HG03135 (cell line): ENCODE results near the gene EVI5L.
"Not testable (repeated sequence)": the region's sequence is repeated elsewhere in the genome, so short reads cannot be mapped to it uniquely, and the experiment has no call there.

Source experiments
- ATAC-seq: cut with Tn5 transposase; IDR thresholded peaks from one replicate; pipeline ENCODE4 v1.9.1; 2021; ENCODE audit warnings: mild to moderate bottlenecking, moderate library complexity; ENCODE audit not compliant: unreplicated experiment

Gene EVI5L

GRCh38 chr19:7845390-7846154, 15.6 kb downstream of the EVI5L start:
- ATAC-seq = no peak

- ATAC-seq = no peak
Observed at GRCh38 chr19:7846155-7846646, 16.2 kb downstream of the EVI5L start.

- ATAC-seq = no peak
Observed at GRCh38 chr19:7847664-7848063, 17.6 kb downstream of the EVI5L start.

GRCh38 chr19:7848779-7849457, 18.9 kb downstream of the EVI5L start:
- ATAC-seq = no peak

- no peak for ATAC-seq
Observed at GRCh38 chr19:7849631-7849999, 19.6 kb downstream of the EVI5L start.

GRCh38 chr19:7850000-7850813, 20.2 kb downstream of the EVI5L start:
- ATAC-seq = no peak

DNA sequence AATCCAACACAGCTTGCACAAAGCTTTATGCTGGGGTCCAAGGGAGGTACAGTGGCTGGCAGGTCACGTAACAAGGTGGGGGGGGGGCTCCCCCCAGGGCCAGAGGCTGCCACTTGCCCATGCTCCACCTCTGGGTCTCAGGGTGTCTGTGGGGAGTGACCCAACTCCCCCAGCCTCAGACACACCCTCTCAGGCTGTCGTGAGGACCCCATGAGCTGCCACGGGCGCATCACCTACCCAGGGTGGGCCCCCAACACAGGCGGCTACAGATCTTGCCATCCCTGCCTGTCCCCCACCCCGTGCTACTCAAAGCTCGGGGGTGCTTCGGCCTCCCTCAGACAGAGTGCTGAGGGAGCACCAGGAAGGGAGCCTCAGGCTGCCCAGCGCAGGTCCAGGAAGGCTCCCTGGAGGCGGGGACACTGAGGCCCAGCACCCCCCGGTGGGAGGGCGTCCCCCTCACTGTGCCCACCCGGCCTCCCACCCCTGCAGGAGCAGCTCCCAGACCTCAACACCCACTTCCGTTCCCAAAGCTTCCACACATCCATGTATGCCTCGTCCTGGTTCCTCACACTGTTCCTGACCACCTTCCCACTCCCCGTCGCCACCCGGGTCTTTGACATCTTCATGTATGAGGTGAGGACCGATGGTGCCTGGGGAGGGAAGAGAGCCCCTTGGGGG, 21.1 kb downstream of the EVI5L start:
- no peak for ATAC-seq

GRCh38 chr19:7851623-7852500, 21.8 kb downstream of the EVI5L start:
- ATAC-seq = no peak

DNA sequence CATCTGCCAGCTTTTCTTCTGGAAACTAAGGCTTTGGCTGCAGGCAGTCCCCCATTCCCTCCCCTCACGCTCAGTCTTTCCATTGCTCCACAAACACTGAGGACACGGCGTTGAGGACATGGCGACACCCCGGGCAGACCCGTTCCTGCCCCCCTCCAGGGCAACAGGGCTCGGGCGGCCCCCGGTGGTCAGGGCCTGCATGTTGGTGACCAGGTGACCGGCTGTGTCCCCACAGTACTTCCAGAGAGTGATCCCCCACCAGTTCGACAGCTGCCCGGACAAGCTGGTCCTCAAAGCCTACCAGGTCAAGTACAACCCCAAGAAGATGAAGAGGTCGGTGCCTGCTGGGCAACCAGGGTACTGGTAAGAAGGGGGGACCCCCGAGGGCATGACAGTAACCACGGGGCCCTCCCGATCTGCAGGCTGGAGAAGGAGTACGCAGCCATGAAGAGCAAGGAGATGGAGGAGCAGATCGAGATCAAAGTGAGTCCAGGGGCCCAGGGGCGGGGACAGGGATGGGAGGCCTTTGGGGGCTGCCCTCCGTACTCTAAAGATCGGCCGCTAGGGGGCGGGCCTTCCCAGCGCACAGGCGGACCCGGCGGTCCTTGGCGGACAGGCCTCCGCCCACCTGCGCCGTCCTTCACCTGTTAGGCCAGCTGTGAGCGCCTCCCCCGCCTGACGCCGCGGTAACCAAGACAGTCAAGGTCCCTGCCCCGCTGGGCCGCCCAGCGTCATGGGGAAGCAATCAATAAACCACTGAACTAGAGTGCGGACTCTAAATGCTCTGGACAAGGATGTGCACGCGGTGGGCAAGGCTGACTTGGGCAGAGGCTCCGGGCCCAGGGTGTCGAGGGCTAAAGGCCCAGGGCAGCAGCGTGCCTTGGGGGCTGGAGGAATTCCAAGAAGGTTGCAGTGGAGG, 23.1 kb downstream of the EVI5L start:
- ATAC-seq = no peak

- ATAC-seq = no peak
Observed at GRCh38 chr19:7853770-7854128, 23.7 kb downstream of the EVI5L start.

- no peak for ATAC-seq
Observed at GRCh38 chr19:7855426-7856108, 25.5 kb downstream of the EVI5L start.

DNA sequence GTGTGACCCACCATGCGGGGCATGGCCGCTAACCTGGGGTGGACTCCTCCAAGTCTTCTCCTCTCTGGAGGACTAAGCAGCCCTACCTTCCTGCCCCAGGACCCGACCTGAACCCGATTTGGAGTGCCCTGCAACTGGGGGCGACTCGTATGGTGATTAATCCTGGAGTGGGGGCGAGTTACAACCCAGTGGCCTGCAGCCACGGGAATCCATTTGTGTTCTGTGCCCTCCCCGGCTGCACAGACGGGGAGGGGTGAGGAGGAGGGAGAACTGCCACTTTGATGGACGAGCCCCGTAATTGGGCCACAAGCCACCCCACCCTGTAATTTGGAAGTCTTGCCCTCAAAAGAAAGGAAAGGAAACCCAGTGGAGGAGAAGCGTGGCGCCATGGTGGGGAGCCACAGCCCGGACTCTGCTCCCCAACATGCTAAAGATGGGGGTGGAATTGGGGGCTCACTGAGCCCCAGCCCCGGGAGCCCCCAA, 26.1 kb downstream of the EVI5L start:
- ATAC-seq = no peak

- ATAC-seq = no peak
Observed at GRCh38 chr19:7856679-7857663, 27.0 kb downstream of the EVI5L start.

GRCh38 chr19:7857727-7858108, 27.7 kb downstream of the EVI5L start:
- ATAC-seq = no peak

GRCh38 chr19:7858109-7858770, 28.2 kb downstream of the EVI5L start:
- ATAC-seq = no peak

- not testable (repeated sequence) for ATAC-seq
Observed at GRCh38 chr19:7859087-7859486, 29.1 kb downstream of the EVI5L start.
